ENCODE data around the gene STARD5.

STARD5 gene

GRCh38 chr15:81309647-81310450, 14.1 kb downstream of the STARD5 start:
- DNase-seq = no peak

DNA sequence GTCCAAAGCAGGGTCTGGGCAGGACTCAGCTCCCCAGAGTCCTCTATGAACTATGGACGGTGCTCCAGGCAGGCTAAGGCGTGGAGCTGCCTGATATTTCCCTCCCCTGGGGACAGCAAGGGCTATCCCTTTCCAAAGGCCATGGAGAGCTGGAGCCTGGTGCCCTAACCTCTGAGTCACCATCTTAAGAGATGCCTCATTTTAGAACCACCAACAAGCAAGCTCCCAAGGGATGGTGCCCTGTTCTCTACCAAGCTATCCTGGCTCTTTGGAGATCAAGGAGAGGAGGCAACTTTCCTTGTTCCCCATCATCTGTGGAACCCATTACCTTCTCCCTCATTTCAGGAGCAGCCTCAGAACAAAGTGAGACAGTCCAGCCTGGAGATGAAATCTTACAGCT, 15.7 kb downstream of the STARD5 start:
- DNase-seq = no peak

DNA sequence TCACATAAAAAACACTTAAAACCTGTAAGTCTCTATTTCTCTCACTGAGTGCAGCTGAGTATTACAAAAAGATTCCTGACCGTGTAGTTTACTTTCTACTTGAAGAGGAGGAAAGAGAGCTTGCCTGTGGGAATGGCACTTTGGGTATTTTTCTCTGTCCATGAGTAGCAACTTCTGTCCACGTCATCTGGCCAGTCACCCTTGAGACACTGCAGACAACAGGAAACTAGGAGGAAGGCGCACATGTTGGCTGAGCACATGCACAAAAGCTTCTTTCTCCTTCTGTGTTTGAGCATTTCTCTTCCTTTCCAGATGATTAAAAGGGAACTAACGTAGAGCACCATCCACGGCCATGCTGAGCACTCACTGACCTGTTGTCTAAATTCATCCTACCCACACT, 19.7 kb downstream of the STARD5 start:
- DNase-seq = no peak

GRCh38 chr15:81303244-81304225, 20.4 kb downstream of the STARD5 start:
- DNase-seq = no peak

DNA sequence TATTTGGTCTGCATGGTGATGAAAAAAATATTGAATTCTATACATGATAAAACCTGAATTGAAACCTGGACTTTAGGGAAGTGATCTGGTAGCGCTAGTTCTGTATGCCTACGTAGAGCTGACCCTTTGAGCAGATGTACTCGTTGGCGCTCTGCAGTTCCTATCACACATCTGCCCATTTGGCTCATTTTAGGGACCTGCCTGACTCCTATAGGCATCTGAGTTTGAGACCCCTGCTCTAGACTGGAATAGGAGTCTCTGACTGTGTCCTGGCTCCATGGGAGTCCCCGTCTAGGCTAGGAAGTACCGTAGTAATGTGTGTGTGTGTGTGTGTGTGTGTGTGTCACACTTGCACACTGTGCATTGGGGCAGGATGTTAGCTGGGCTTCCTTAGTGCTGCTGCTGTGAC, 21.2 kb downstream of the STARD5 start:
- DNase-seq = no peak

- DNase-seq = no peak
These were observed 22.0 kb downstream of the STARD5 start for GRCh38 chr15:81301815-81302399.

- no peak for DNase-seq
These were observed 22.6 kb downstream of the STARD5 start for GRCh38 chr15:81301385-81301784.

GRCh38 chr15:81299630-81300273, 24.2 kb downstream of the STARD5 start:
- no peak for DNase-seq

DNA sequence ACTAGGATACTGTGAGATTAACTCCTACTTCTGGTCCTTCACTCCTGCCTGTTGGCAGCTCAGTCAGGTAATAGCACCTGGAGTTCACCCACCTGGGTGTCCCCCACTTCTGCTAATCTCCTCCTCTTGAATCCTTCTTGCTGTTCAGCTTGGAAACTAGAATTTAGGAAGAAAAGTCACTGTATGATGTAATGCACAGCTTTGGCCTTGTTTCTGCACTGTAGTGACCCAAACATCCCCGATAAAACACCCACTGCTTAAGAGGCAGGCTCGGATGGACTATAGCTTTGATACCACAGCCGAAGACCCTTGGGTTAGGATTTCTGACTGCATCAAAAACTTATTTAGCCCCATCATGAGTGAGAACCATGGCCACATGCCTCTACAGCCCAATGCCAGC, 24.8 kb downstream of the STARD5 start:
- DNase-seq = no peak

GRCh38 chr15:81298611-81299010, 25.3 kb downstream of the STARD5 start:
- DNase-seq = no peak

DNA sequence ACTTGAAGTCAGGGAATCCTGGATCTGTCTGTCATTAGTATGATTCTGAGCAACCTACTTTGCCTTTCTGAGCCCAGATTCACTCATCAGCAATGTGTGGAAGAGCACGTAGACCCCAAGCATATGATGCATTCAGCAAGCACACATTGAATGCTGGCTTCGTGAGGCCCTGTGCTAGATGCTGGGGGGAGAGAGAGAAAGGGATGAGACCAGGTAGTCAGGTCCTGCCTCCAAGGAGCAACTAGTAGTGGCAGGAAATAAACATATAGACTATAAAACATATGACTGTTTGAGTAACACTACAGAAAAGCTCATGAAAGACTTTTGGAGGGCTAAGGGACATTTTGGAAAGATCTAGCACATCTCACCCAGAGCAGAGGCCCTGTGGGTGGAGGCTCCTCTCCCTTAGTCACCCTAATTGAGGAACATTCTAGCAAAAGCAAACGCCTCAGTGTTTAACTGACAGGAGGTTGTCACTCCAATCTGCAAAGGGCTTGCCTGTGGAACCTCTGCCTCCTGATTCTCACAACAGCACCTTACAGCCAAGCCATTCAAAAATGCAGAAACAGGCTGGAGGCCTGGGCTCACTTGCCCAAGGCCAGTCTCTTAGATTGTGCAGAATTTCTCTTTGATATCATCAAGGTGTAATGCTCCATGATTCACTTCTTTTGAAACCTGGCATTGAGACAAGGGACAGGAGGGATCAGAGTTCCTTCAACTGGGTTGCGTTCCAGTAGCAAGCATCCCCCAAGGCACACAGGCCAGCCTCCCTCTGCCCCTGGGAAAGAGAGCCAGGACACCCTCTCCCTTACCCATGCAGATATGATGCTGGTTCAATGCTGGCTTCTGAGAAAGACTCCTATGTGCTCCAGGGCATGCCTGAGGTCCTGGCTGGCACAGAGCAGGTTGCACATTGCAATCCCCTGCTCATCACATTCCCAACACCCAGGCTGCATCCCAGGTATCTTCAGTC, 26.1 kb downstream of the STARD5 start:
- DNase-seq = no peak

DNA sequence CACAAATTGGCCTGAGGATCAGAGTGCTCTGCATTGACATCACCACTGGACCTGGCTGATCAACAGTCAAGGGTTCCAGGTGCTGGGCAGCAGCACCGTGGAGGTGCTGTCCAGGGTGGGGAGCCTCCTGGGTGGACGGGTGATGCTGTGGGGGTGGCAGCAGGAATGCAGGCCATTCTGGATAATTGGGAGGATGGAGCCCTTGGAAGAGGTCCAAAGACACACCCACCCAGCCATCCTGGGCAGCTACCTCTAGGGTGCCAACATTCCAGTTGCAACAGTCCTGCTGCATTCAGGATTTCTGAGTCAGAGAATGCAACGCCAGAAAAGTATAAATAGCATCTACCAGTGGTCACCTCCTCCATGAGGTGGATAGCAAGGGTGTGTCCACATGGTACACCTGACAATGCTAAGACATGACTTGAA, 26.8 kb downstream of the STARD5 start:
- no peak for DNase-seq

DNA sequence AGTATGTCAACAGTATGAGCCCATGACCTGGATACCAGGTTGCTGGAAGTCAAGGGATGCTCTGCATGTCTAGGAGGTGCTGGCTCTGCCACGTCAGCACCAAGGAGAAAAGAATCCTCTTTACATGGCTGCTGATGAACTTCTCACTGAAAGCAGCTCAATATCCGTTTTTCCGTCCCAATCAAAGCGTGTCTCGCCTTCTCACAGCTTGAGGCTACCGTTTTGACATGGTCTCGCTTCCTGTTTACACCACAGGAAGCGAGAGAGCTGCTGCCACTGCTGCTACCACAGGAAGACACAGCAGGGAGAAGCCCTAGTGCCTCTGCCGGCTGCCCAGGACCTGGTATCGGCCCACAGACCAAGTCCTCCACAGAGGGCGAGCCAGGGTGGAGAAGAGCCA, 27.3 kb downstream of the STARD5 start:
- DNase-seq = no peak

DNA sequence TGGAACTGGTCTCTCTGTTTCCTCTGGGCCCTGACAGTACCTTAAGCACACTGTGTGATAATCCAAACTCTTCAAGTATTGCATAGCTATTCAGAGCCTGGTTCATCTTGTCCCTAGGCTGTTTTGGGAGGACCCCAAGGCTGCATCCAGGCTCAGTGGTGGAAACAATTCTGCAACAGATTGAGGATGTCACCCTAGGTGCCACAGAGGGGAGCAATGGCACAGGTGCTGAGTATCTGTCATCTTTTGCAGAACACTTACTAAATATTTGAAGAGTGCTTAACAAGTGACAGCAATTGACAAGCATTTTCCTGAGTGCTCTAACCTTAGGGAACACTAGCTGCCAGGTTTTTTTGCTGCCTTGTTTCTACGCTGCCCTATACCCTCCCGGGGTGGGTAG, 27.8 kb downstream of the STARD5 start:
- DNase-seq = no peak

DNA sequence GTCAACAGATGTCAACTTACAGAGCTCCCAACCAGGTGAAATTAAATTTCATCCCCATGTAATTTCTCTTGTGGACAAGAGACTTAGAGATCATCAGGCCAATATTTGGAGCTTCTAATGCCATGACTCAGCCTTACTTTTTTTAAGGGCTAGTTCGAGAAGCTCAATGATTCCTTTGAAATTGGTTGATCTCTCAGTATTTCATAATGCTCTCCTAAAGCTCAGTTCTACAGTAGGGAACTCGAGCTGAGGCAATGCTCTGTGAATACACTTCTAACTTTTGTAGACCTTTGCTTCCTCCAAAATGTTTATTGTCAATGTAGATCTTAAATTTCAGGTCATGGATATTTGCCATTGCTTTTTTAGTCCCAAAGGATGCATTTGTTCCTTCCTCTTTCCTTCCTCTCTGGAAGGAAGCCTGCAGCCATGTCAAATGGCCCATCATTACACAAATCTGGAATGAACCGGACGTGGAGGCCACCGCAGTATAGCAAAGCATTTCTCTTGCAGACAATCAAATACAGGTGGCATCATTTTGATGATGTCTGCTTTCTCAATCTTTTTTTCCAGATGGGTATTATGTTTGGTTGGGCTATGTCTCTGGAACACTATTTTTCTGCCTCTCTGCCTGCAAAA, 28.3 kb downstream of the STARD5 start:
- no peak for DNase-seq

- DNase-seq = no peak
These were observed 29.4 kb downstream of the STARD5 start for GRCh38 chr15:81294516-81294880.

DNA sequence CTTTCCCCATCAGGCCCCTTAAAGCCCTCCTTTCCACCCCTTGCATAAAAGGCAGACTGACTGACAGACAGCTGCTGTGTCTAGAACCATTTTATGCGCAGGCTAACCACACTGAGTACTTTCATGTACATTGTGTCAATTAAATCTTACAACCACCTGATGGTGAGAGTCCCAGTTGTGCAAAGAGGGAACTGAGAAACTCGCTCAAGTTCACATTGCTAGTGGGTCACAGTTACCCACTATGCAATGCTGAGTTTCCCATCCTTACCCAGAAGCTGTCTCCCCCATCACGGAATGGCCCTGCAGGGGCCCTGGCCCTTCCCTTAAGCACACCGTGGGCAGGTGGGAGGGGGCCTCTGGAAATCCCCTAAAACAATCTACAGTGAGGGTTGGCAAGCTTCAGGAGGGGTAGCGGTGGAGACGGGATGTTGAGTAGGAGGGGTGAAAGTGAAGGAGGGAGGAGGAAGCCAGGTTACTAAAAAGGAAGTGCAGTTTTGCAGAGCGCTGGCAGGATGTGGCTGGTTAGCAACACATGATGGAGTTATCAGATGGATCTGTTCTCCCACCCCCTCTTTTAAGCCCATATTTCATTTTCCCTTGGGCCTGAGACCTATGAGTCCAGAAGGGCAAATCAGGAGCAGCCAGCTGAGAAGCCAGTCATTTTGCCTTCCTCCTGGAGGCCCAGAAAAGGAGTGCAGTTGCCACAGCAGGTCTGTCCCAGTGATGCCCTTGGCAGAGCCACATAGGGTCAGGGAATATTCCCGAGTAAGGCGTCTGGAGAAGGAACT, 30.0 kb downstream of the STARD5 start:
- no peak for DNase-seq

- DNase-seq = no peak
These were observed 31.4 kb downstream of the STARD5 start for GRCh38 chr15:81292523-81293001.

DNA sequence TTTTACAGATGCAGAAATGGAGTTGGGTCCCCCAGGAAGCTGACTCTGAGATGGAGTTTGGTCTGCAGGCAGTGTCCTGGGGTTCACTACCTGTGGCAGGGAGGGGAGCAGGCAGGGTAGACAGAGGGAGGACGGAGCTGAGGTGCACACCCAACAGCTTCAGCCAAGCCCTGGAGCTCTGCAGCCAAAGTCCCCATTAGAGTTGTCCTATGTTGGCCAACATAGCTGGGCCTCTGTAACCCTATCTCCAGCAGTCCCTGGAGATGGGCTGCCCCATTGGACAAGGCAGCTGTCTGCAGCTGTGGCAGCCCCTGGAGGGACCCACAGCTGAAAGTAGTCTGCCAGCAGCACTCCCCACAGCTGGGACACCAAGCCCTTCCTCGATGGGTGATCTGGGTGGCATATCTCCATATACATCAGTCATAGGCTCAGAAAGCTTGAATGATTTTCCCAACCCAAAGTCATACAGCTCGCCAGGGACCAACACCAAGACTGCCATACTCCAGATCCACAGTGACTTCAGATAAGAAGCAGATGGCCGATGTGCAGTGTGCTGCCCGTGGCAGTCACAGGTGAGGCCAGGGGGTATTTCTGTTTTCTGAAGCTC, 31.9 kb downstream of the STARD5 start:
- no peak for DNase-seq

- DNase-seq = no peak
These were observed 34.0 kb downstream of the STARD5 start for GRCh38 chr15:81289910-81290309.

Measured in NCI-H1436 (cell line).